Fibroblast of skin of left quadriceps (primary cell): ENCODE measurements around the gene PWWP2B.
"Not testable (repeated sequence)": the region's sequence is repeated elsewhere in the genome, so short reads cannot be mapped to it uniquely, and the experiment has no call there.

Source experiments
- DNase-seq, 2 experiments: peaks; one replicate each; pipeline ENCODE4 v3.0.0-alpha.2; 2013; ENCODE audit warnings: low read depth in 2 of 2

PWWP2B gene

GRCh38 chr10:132381741-132382140, 15.3 kb upstream of the PWWP2B start:
- DNase-seq, result no peak

DNA sequence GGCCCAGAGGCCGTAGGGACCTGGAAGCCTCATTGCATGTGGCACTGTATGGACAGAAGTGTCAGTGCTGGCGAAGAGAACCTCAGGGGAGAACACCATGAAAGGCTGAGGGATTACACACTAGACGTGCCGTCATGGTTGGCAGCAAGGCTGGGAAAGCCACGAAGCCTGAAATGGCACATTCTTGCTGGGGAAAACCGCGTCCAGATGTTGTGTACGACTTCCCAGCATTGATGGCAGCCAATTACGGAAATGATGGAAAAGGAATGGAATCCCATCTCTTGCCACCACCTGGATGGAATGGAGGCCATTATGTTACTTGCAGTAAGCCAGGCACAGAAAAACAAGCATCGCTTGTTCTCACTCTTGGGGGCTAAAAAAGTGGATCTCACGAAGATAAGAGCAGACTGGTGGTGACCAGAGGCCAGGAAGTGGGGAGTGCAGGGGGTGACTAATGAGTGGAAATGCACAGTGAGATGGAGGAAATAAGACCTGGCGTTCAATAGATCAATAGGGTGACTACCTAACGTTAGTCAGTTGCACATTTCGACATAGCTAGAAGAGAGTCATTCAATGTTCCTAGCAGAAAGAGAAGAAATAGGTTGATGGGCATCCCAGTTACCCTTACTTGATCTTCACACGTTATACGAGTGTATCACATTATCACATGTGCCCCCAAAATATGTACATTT, 14.6 kb upstream of the PWWP2B start:
- peak; percentile 74 to 81 for DNase-seq

DNA sequence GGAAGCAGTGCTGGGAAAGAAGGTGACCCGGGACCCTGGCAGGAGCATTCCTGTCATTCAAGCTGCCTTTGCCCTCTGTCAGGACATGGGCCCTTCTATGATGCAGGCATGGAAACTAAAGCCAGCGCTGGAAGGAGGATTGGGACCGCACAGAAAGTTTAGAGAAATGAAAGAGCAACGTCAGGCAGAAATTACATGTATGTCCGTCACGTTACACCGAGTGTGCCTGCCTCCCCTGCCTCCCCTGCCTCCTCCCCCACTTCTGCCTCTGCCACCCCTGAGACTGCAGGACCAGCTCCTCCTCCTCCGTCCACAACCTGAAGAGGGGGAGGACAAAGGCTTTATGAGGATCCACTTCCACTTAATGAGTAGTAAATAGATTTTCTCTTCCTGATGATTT, 13.9 kb upstream of the PWWP2B start:
- no peak for DNase-seq

DNA sequence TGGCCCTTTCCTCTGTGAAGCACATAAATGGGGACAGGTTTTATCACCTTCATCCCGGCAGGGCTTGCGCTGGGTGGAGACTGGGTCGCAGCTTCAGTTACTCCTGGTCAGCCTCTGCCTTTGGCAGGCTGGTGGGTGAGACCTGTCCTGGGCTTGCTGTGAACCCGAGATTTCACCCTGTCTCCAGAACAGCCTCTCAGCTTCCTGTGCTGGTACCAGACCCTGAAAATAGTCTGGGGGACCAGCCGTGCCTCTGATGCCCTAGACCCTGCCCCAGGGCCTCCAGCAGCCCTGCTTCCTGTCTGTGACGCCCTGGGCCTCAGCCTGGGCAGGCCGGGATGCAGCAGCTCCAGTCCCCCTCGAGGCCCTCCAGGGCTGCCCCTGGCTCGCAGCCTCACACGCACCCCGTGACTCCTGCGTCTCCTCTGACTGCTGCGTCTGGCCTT, 13.2 kb upstream of the PWWP2B start:
- no peak for DNase-seq

GRCh38 chr10:132384618-132385388, 12.2 kb upstream of the PWWP2B start:
- DNase-seq, result no peak

DNA sequence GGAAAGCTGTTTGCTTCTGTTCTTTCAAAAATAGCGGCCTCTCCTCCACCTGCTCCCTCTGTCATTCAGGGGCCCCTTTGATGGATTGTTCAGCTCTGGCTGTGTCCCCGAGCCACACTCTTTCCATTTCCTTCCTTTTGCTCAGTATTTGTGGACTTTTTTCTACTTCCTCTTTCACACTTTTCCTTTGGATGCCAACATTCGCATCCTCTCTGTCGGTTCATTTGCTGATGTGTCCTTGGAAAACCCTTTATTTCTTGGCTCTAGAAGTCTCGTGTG, 11.7 kb upstream of the PWWP2B start:
- no peak for DNase-seq

DNA sequence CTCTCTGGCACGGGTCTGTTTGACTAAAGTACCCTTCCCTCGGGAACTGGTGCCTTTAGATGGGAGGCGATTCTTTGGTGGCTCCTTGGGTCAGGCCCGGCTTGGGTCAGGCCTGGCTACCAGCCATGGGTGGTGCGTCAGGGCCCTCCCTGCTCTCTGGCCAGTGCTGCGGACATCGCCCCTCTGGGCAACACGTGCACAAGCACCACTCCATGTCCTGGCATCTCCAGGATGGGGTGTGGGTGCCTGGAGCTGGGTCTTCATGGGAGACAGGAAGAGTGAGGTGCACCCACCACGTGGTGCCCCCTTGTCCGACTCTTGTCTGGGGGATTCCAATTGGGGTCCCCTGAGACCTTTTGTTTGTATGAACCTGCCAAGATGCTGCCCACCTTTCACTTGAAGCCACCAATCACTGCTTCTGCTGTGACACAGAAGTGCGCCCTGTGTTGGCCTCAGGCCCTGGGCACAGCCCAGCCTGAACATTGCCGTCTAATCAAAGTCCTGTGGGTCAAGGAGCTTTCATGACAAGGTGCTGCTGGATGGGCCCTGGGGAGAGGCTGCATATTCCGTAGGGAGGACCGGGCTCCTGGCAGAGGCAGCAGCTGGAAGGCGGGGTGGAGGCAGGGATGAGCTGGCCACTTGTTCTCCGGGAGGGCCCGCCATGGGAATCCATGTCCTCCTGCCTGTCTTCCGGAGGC, 11.1 kb upstream of the PWWP2B start:
- no peak for DNase-seq

GRCh38 chr10:132386419-132386831, 10.6 kb upstream of the PWWP2B start:
- no peak for DNase-seq

DNA sequence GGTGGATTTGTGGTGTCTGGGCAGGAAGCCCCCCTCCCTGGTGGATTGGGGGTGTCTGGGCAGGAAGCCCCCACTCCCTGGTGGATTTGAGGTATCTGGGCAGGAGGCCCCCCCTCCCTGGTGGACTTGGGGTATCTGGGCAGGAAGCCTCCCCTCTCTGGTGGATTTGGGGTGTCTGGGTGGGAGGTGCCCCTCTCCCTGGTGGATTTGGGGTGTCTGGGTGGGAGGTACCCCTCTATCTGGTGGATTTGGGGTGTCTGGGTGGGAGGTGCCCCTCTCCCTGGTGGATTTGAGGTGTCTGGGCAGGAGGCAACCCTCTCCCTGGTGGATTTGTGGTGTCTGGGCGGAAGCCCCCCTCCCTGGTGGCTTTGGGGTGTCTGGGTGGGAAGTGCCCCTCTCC, 10.1 kb upstream of the PWWP2B start:
- not testable (repeated sequence) for DNase-seq

GRCh38 chr10:132387764-132388210, 9.2 kb upstream of the PWWP2B start:
- DNase-seq, result peak; percentile 30 to 34

DNA sequence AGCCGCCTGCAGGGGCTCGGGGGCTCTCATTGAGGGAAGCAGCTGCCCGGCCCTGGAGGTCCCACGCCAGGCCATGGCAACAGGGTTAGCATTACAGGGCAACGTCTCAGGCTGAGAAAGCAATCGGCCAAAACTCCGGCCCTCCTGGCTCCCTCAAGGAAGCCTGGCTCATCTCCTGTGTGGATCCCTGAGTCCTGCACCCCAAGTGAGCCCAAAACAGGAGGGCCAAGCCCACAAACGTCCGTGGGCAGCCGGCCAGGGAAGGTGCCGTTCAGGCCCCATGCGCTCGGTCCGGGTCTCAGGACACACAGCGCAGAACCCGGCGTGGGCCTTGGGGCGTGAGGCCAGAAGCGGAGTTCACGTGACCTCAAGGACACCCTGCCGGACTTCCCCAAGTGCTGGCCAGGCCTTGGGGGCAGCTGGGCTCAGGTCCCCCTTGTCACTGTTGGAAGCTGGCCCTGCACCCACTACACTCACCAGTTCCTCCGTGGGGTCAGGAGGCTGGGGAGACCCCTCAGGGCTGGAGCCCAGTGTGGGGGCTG, 8.0 kb upstream of the PWWP2B start:
- no peak for DNase-seq

DNA sequence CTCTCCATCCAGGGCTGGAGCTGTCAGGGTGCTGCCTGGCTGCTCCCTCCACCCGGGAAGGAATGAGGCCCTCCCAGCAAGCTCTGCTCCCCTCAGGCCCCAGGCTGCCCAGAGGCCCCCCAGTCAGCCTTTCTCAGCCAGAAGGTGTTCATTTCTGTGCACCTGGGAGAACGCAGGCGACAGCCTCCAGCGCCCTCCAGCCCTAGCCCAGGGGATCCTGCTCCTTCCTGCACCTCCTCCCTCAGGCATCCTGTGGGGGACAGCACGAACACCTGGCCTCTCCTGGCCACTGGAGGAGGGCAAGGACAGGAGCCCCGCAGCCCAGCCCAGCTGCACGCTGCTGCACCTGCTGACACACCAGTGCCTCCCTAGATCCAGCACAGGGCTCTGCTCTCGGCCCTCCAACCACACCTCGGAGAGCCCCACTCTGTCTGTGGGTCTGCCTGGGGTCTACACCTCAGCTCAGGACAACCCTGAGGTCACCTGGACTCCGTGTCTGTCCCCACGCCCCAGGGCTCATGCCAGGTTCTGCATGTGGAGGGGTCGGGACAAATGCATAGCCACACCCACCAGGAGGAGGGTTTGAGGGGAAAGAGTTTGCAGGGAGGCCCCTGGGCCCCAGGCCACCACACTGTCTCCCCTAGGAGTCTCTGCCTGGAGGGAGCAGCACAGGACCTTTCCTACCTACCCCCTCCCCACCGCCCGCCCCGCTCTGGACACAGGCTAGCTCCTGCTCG, 7.4 kb upstream of the PWWP2B start:
- DNase-seq, result no peak

GRCh38 chr10:132390170-132390920, 6.7 kb upstream of the PWWP2B start:
- no peak for DNase-seq

GRCh38 chr10:132390921-132391675, 5.9 kb upstream of the PWWP2B start:
- no peak for DNase-seq

GRCh38 chr10:132391676-132392020, 5.4 kb upstream of the PWWP2B start:
- no peak for DNase-seq

DNA sequence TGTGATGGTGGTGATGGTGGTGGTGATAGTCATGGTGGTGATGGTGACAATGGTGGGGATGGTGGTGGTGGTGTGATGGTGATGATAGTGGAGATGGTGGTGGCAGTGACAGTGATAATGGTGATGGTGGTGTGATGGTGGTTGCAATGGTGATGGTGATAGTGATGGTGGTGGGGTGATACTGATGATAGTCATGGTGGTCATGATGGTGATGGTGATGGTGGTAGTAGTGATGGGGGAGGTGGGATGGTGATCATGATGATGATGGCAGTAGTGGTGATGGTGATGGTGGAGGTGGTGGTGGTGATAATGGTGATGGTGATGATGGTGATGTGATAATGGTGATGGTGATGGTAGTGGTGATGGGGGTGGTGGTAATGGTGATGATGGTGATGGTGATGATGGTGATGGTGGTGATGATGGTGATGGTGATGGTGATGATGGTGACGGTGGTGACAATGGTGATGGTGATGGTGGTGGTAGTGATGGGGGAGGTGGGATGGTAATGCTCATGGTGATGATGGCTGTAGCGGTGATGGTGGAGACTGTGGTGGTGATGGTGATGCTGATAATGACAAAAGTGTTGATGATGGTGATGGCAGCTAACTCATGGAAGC, 4.7 kb upstream of the PWWP2B start:
- no peak for DNase-seq

DNA sequence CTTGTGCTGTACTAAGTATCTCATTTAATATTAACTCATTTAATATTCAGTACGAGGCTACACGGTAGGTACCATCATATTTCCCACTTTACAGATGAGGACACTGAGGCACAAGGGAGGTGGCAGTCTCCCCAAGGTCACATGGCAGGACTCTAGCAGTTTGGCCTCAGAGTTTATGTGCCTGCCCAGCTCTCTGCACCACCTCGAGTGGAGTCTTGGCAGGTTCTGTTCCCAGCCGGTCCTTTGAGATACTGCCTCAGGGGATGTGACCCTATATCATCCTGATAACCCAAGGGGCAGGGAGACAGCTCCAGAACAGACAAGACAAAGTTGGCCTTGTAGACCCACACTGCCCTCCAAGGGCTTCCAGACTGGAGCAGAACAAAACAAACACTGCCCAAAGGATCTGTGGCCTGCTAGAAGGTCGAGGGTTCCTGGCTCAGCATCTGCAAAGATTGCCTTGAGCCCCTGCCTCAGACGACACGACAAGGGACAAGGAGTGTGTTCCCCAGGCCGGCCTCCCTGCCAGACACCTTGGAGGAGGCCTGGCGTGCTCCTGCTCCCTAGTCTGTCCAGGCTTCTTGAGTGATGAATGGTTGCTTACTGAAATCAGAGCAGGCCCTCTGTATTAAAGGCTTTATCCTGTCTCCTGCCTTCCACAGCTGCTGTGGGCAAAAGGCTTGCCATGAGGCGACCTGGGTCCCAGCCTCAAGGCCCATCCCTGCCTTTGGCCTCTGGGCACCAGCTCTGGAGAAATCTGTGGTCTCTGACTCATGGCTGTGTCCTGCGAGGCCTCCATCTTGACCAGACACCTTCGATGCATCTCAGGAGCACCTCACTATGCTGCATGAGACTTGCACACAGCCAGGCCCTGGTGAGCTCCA, 3.9 kb upstream of the PWWP2B start:
- no peak for DNase-seq

DNA sequence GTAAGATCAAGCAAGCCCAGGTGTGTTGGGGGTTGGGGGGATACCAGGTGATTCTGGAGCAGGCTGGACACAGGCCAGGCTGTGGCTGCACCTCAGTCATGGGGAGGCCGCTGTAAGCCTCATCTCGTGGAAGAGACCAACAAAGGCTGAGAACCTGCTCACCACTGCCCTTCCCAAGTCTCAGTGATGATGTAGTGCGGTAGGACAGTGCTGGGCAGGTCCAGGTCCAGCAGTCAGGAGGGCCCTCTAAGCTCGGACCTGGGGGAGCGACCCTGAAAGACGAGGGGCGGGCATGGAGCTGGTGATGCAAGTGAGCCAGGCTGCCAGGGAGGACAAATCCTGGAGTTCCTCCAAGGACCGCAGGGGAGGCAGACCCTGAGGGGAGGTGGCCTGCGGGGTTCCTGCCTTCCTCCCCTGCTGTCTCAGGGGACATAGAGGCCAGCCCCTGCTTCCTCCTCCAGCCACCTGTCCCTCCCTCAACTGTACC, 3.3 kb upstream of the PWWP2B start:
- no peak for DNase-seq
